ENCODE results near the gene ANTXR2. TPM values are rescaled to one million over a fixed set of nuclear protein-coding genes. Genes with fewer than 3 reads are reported as not detected.

Gene ANTXR2
- total RNA-seq, 2 experiments from 2014 or later: 15.0 to 18.0 TPM

- H3K27ac Mint-ChIP-seq: no peak overlapping the region
- H3K27me3 Mint-ChIP-seq (ENCODE audit: low read depth): peaks cover 5% of the 10 kb centered on the region
- peaks cover 12% of the 10 kb centered on the region for H3K4me1 Mint-ChIP-seq (ENCODE audit: low read depth)
- POLR2A ChIA-PET: no interaction called here
- H3K9me3 Mint-ChIP-seq (ENCODE audit: insufficient read depth): no peaks in the 10 kb centered on the region
- DNase-seq (no peak), ATAC-seq (no peak)
- H3K4me3 Mint-ChIP-seq: no peak overlapping the region
- H3K36me3 Mint-ChIP-seq (ENCODE audit: low read depth): no peaks in the 10 kb centered on the region
- CTCF ChIA-PET: interaction anchor here (1.7 to 1.8 kb wide), 2 partner anchors 35 to 112 kb away, joined by 3 to 4 read pairs; no protein-coding TSS in a partner anchor
Measured at GRCh38 chr4:80091184-80091583, 18.2 kb upstream of the ANTXR2 start.

GRCh38 chr4:80090090-80090489 lies 17.1 kb upstream of the ANTXR2 start:
- H3K27me3 Mint-ChIP-seq (ENCODE audit: low read depth): peaks cover 2% of the 10 kb centered on the region
- ChIA-PET CTCF (interaction anchor here (0.6 to 1.1 kb wide), 2 partner anchors 9 to 1559 kb away, joined by 3 to 4 read pairs; no protein-coding TSS in a partner anchor), POLR2A (interaction anchor here (0.7 kb wide), 1 partner anchor 93 kb away, joined by 3 read pairs; no protein-coding TSS in a partner anchor)
- no peaks in the 10 kb centered on the region for H3K36me3 Mint-ChIP-seq (ENCODE audit: low read depth)
- H3K27ac Mint-ChIP-seq: no peak overlapping the region
- peaks cover 12% of the 10 kb centered on the region for H3K4me1 Mint-ChIP-seq (ENCODE audit: low read depth)
- no peak overlapping the region for H3K4me3 Mint-ChIP-seq
- no peaks in the 10 kb centered on the region for H3K9me3 Mint-ChIP-seq (ENCODE audit: insufficient read depth)
- DNase-seq (no peak), ATAC-seq (no peak)

- H3K27me3 Mint-ChIP-seq (ENCODE audit: low read depth): peaks cover 2% of the 10 kb centered on the region
- DNase-seq (no peak), ATAC-seq (no peak)
- H3K4me3 Mint-ChIP-seq: no peak overlapping the region
- ChIA-PET CTCF (no interaction called here), POLR2A (no interaction called here)
- no peaks in the 10 kb centered on the region for H3K9me3 Mint-ChIP-seq (ENCODE audit: insufficient read depth)
- peaks cover 12% of the 10 kb centered on the region for H3K4me1 Mint-ChIP-seq (ENCODE audit: low read depth)
- no peaks in the 10 kb centered on the region for H3K36me3 Mint-ChIP-seq (ENCODE audit: low read depth)
- no peak overlapping the region for H3K27ac Mint-ChIP-seq
Measured at GRCh38 chr4:80088471-80088870, 15.4 kb upstream of the ANTXR2 start.

DNA sequence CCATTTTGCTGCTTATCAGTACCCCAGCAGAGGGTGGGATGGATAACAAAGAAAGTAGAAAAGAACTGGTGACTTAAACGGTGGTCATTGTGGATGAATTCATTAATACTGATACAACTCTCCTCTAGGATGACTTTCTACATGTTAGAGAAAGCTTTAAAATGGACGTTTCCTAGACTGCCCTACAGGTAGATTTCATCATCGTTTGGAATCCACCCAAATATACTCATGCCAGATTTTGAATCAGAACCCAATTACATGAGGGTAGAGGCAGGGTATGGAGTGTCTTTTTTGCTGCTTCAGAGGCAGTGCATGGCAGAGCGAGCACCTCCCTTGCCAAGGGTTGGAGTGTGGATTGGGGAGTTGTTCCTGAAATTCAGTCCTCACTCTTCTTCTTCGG lies 13.3 kb upstream of the ANTXR2 start:
- H3K27ac Mint-ChIP-seq: no peak overlapping the region
- DNase-seq: no peak
- POLR2A ChIA-PET: no interaction called here

DNA sequence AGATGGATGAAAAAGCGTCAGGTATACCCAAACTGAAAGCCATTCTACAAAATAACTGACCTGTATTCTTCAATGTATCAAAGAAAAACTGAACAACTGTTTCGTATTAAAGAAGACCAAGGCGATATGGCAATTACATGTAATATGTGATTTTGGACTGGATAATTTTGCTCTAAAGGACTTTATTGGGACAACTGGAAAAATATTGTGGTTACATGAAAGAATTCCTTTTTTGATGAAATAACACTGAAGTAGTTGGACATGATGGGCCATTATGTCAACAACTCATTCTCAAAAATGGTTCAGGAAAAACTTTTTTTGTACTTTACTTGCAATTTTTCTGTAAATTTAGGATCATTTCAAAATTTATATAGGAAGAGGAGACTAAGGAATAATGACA lies 12.1 kb upstream of the ANTXR2 start:
- Mint-ChIP-seq H3K9me3 (ENCODE audit: insufficient read depth) (peaks cover 6% of the 10 kb centered on the region), H3K27me3 (ENCODE audit: low read depth) (peaks cover 2% of the 10 kb centered on the region), H3K4me3 (no peak overlapping the region), H3K36me3 (ENCODE audit: low read depth) (no peaks in the 10 kb centered on the region), H3K27ac (no peak overlapping the region), H3K4me1 (ENCODE audit: low read depth) (no peaks in the 10 kb centered on the region)
- ATAC-seq (no peak), DNase-seq (no peak)
- POLR2A ChIA-PET: no interaction called here
- CTCF ChIA-PET: no interaction called here

More for the DNA sequence above, 13.3 kb upstream of the ANTXR2 start:
- peaks cover 6% of the 10 kb centered on the region for H3K9me3 Mint-ChIP-seq (ENCODE audit: insufficient read depth)
- ATAC-seq: no peak
- H3K4me1 Mint-ChIP-seq (ENCODE audit: low read depth): no peaks in the 10 kb centered on the region
- H3K36me3 Mint-ChIP-seq (ENCODE audit: low read depth): no peaks in the 10 kb centered on the region
- no peak overlapping the region for H3K4me3 Mint-ChIP-seq
- peaks cover 2% of the 10 kb centered on the region for H3K27me3 Mint-ChIP-seq (ENCODE audit: low read depth)
- CTCF ChIA-PET: interaction anchor here (1.1 kb wide), 1 partner anchor 93 kb away, joined by 3 read pairs; no protein-coding TSS in a partner anchor

- Mint-ChIP-seq H3K4me3 (no peak overlapping the region), H3K27me3 (ENCODE audit: low read depth) (no peaks in the 10 kb centered on the region), H3K27ac (no peak overlapping the region), H3K4me1 (ENCODE audit: low read depth) (peaks cover 6% of the 10 kb centered on the region), H3K9me3 (ENCODE audit: insufficient read depth) (peaks cover 6% of the 10 kb centered on the region), H3K36me3 (ENCODE audit: low read depth) (no peaks in the 10 kb centered on the region)
- CTCF ChIA-PET: interaction anchor here (1.1 to 1.6 kb wide), 3 partner anchors 9 to 120 kb away, joined by 3 to 6 read pairs (median 4); no protein-coding TSS in a partner anchor
- no peak for DNase-seq
- ATAC-seq: no peak
- POLR2A ChIA-PET: no interaction called here
Measured at GRCh38 chr4:80082693-80083092, 9.7 kb upstream of the ANTXR2 start.

- ATAC-seq (no peak), DNase-seq (no peak)
- CTCF ChIA-PET: interaction anchor here (0.9 to 1.6 kb wide), 5 partner anchors 8 to 134 kb away, joined by 3 to 4 read pairs (median 3); no protein-coding TSS in a partner anchor
Measured at GRCh38 chr4:80081566-80081965, 8.5 kb upstream of the ANTXR2 start.

GRCh38 chr4:80079255-80079923 lies 6.4 kb upstream of the ANTXR2 start:
- H3K27me3 Mint-ChIP-seq (ENCODE audit: low read depth): no peaks in the 10 kb centered on the region
- POLR2A ChIA-PET: no interaction called here

More at GRCh38 chr4:80081566-80081965, 8.5 kb upstream of the ANTXR2 start:
- Mint-ChIP-seq H3K4me1 (ENCODE audit: low read depth) (peaks cover 6% of the 10 kb centered on the region), H3K9me3 (ENCODE audit: insufficient read depth) (peaks cover 6% of the 10 kb centered on the region), H3K36me3 (ENCODE audit: low read depth) (no peaks in the 10 kb centered on the region), H3K27me3 (ENCODE audit: low read depth) (no peaks in the 10 kb centered on the region), H3K27ac (no peak overlapping the region), H3K4me3 (no peak overlapping the region)
- POLR2A ChIA-PET: interaction anchor here (0.6 to 0.7 kb wide), 2 partner anchors 108 to 180 kb away, joined by 3 read pairs; no protein-coding TSS in a partner anchor

GRCh38 chr4:80078346-80079092 lies 5.5 kb upstream of the ANTXR2 start:
- peaks cover 2% of the 10 kb centered on the region for H3K36me3 Mint-ChIP-seq (ENCODE audit: low read depth)
- H3K27me3 Mint-ChIP-seq (ENCODE audit: low read depth): no peaks in the 10 kb centered on the region
- no peak overlapping the region for H3K4me3 Mint-ChIP-seq
- ChIA-PET POLR2A (no interaction called here), CTCF (interaction anchor here (0.9 to 1.4 kb wide), 3 partner anchors 41 to 50 kb away, joined by 3 to 6 read pairs (median 3); no protein-coding TSS in a partner anchor)
- H3K4me1 Mint-ChIP-seq (ENCODE audit: low read depth): peaks cover 29% of the 10 kb centered on the region
- DNase-seq: no peak
- no peak overlapping the region for H3K27ac Mint-ChIP-seq
- H3K9me3 Mint-ChIP-seq (ENCODE audit: insufficient read depth): peaks cover 6% of the 10 kb centered on the region
- no peak for ATAC-seq

More at GRCh38 chr4:80079255-80079923, 6.4 kb upstream of the ANTXR2 start:
- Mint-ChIP-seq H3K9me3 (ENCODE audit: insufficient read depth) (peaks cover 6% of the 10 kb centered on the region), H3K36me3 (ENCODE audit: low read depth) (peaks cover 2% of the 10 kb centered on the region), H3K27ac (no peak overlapping the region), H3K4me1 (ENCODE audit: low read depth) (peaks cover 20% of the 10 kb centered on the region), H3K4me3 (no peak overlapping the region)
- ATAC-seq (no peak), DNase-seq (no peak)
- CTCF ChIA-PET: interaction anchor here (1.7 kb wide), 1 partner anchor 46 kb away, joined by 5 read pairs; no protein-coding TSS in a partner anchor

GRCh38 chr4:80077639-80078038 lies 4.6 kb upstream of the ANTXR2 start:
- POLR2A ChIA-PET: no interaction called here
- Mint-ChIP-seq H3K27me3 (ENCODE audit: low read depth) (no peaks in the 10 kb centered on the region), H3K4me1 (ENCODE audit: low read depth) (peaks cover 33% of the 10 kb centered on the region), H3K27ac (no peak overlapping the region), H3K36me3 (ENCODE audit: low read depth) (peaks cover 2% of the 10 kb centered on the region), H3K9me3 (ENCODE audit: insufficient read depth) (peaks cover 6% of the 10 kb centered on the region), H3K4me3 (no peak overlapping the region)
- ATAC-seq (no peak), DNase-seq (no peak)
- CTCF ChIA-PET: interaction anchor here (1.0 to 1.4 kb wide), 2 partner anchors 40 to 51 kb away, joined by 3 read pairs; no protein-coding TSS in a partner anchor

DNA sequence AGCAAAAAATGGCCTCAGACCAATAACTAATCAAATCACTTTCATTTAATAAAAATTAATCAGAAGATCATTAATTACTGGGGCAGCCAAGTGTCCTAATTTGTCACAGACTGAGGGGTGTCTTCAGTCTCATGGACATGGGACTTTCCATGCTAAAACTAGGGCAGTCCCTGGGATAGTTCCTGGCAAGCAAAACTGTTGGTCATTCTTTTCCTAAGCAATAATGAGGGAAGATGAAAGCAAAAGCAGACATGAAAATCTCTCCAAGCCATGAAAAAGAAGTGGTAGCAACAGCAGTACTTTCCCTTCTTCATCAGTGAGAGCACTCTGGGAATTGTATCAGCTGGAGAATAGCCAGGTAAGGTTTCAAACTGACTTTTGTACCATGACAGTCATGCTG lies 3.7 kb upstream of the ANTXR2 start:
- no peaks in the 10 kb centered on the region for H3K27me3 Mint-ChIP-seq (ENCODE audit: low read depth)
- peaks cover 6% of the 10 kb centered on the region for H3K36me3 Mint-ChIP-seq (ENCODE audit: low read depth)
- DNase-seq: no peak
- no peak overlapping the region for H3K4me3 Mint-ChIP-seq
- H3K9me3 Mint-ChIP-seq (ENCODE audit: insufficient read depth): no peaks in the 10 kb centered on the region
- H3K4me1 Mint-ChIP-seq (ENCODE audit: low read depth): peaks cover 38% of the 10 kb centered on the region
- H3K27ac Mint-ChIP-seq: no peak overlapping the region
- POLR2A ChIA-PET: no interaction called here
- ATAC-seq: no peak
- CTCF ChIA-PET: no interaction called here

All from activated CD8-positive, alpha-beta T cell treated with anti-CD3 and anti-CD28 coated beads, Interleukin-2, amount 10 ng/mL, durations not matched to agents 7 days and 5 days (primary cell).